ENCODE measurements around the gene KRTAP4-3. TPM values are rescaled to one million over a fixed set of nuclear protein-coding genes. Genes with fewer than 3 reads are reported as not detected.

Gene KRTAP4-3
- total RNA-seq (2021) = not detected in 3 replicates
- Bru-seq, nascent RNA = not detected
- long read RNA-seq, experiment 1 = 0 reads
- long read RNA-seq, experiment 2 = 0 reads
- long read RNA-seq, experiment 3 = 0 reads

- no peak within 1 kb of the TSS for H3K4me3 Mint-ChIP-seq
- DNase-seq (ENCODE audit: low spot score) = no peak
- H3K27ac Mint-ChIP-seq = no peak within 1 kb of the TSS
- no peak for TF ChIP-seq JUN (CRISPR knock-in tag; IDR thresholded peaks at IDR 0.05)
- TF ChIP-seq MYBL2 (CRISPR knock-in tag; IDR thresholded peaks at IDR 0.05) = no peak
- TF ChIP-seq CDX4 (CRISPR knock-in tag; IDR thresholded peaks at IDR 0.05; ENCODE audit: borderline replicate concordance) = no peak
- no peak for TF ChIP-seq NR2C2 (CRISPR knock-in tag; IDR thresholded peaks at IDR 0.05)
- TF ChIP-seq PRDM15 (CRISPR knock-in tag; IDR thresholded peaks at IDR 0.05) = no peak
- no peak for TF ChIP-seq FOXK1 (CRISPR knock-in tag; IDR thresholded peaks at IDR 0.05)
- no peak for TF ChIP-seq FOXP4 (CRISPR knock-in tag; IDR thresholded peaks at IDR 0.05)
- no peak for TF ChIP-seq STAT6 (CRISPR knock-in tag; conservative IDR thresholded peaks at IDR 0.05; ENCODE audit: low read depth)
- TF ChIP-seq IRF1 (CRISPR knock-in tag; IDR thresholded peaks at IDR 0.05) = no peak
- TF ChIP-seq RORB (CRISPR knock-in tag; IDR thresholded peaks at IDR 0.05) = no peak
- no peak for TF ChIP-seq SOX15 (CRISPR knock-in tag; IDR thresholded peaks at IDR 0.05)
- no peak for TF ChIP-seq MAX (CRISPR knock-in tag; IDR thresholded peaks at IDR 0.05)
- H3K27me3 Mint-ChIP-seq (ENCODE audit: low read depth) = no peaks in the 10 kb centered on the region
- ChIA-PET POLR2A (no interaction called here), CTCF (no interaction called here)
- no peaks in the 10 kb centered on the region for H3K9me3 Mint-ChIP-seq
- H3K36me3 Mint-ChIP-seq = no peaks in the 10 kb centered on the region
- H3K4me1 Mint-ChIP-seq = no peaks in the 10 kb centered on the region; the same call in none of the 2 replicates
- ATAC-seq = no peak
These were observed at the start of gene KRTAP4-3 for GRCh38 chr17:41168121-41168520. TSS of gene KRTAP4-3 (minus strand) at chr17:41168221. CDS start at chr17:41168172, 49 bp downstream.

GRCh38 chr17:41215681-41216080 is 47.7 kb upstream of the KRTAP4-3 start:
- POLR2A ChIA-PET = no interaction called here
- TF ChIP-seq NR3C1 (CRISPR knock-in tag; conservative IDR thresholded peaks at IDR 0.05; ENCODE audit: low read depth) (no peak), MXD4 (CRISPR knock-in tag; IDR thresholded peaks at IDR 0.05; ENCODE audit: borderline replicate concordance) (no peak), ATF2 (CRISPR knock-in tag; IDR thresholded peaks at IDR 0.05; ENCODE audit: borderline replicate concordance, low read depth) (no peak), ELF4 (CRISPR knock-in tag; IDR thresholded peaks at IDR 0.05; ENCODE audit: low read depth) (no peak), ZNF317 (CRISPR knock-in tag; IDR thresholded peaks at IDR 0.05; ENCODE audit: borderline replicate concordance, low read depth) (no peak), ZNF671 (CRISPR knock-in tag; IDR thresholded peaks at IDR 0.05) (no peak)
- CTCF ChIA-PET = no interaction called here
- Mint-ChIP-seq H3K4me3 (no peak overlapping the region), H3K9me3 (peaks cover 13% of the 10 kb centered on the region), H3K27ac (no peak overlapping the region), H3K4me1 (no peaks in the 10 kb centered on the region), H3K27me3 (ENCODE audit: low read depth) (no peaks in the 10 kb centered on the region; the same call in 1 of the 2 replicates), H3K36me3 (no peaks in the 10 kb centered on the region)
- no peak for ATAC-seq
- no peak for DNase-seq (ENCODE audit: low spot score)

Measured in WTC11 (cell line).